ENCODE results near the gene GPHB5. TPM values are rescaled to one million over a fixed set of nuclear protein-coding genes. Genes with fewer than 3 reads are reported as not detected.

Gene GPHB5
- total RNA-seq, 1 donor = not detected

DNA sequence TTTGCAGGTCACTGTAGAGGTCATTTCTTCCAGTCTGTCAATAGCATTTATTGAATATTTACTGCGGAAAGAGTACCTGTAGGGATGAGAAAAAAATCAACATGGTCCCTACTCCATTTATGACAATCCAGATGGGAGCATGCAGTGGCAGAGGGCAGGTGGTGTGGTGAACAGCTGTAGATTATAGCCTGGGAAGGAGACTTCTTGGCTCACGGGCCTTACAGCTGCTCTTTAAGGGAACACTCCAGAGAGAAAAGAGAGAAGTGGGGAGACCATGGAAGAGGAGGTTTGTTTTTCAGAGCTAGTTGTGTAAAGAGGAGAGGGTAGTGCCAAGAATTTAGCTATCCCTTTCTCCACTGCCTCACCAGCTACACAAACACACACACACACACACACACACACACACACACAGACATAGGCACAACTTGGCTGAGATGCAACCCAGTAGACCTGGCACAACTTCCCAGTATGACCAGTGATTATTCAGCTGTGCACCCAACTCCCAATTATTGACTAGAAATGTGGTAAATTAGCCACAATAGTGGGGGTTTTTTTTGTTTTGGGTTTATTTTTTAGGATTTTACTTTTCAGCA is 41.0 kb downstream of the GPHB5 start:
- no peak for DNase-seq (ENCODE audit: insufficient read length, low spot score, missing footprints)
- H4K20me1 ChIP-seq (ENCODE audit: insufficient read depth, low read length) = no peaks in the 10 kb centered on the region
- no peaks in the 10 kb centered on the region for H3K79me2 ChIP-seq (ENCODE audit: insufficient read depth, low read length)
- no peaks in the 10 kb centered on the region for H3K27me3 ChIP-seq (ENCODE audit: insufficient read depth, low read length)
- H3K27ac ChIP-seq (ENCODE audit: low read depth, low read length) = no peak overlapping the region
- H3K4me1 ChIP-seq (ENCODE audit: insufficient read depth, low read length) = no peaks in the 10 kb centered on the region
- no peak overlapping the region for H2AFZ ChIP-seq (ENCODE audit: low read length)
- H3K4me3 ChIP-seq (ENCODE audit: insufficient read depth, low read length) = no peak overlapping the region
- no peaks in the 10 kb centered on the region for H3K36me3 ChIP-seq (ENCODE audit: insufficient read depth, low read length)
- no peak overlapping the region for H3K4me2 ChIP-seq (ENCODE audit: insufficient read depth, low read length)
- H3K9me3 ChIP-seq (ENCODE audit: low read depth, low read length) = no peaks in the 10 kb centered on the region
- TF ChIP-seq, protein P1, sequence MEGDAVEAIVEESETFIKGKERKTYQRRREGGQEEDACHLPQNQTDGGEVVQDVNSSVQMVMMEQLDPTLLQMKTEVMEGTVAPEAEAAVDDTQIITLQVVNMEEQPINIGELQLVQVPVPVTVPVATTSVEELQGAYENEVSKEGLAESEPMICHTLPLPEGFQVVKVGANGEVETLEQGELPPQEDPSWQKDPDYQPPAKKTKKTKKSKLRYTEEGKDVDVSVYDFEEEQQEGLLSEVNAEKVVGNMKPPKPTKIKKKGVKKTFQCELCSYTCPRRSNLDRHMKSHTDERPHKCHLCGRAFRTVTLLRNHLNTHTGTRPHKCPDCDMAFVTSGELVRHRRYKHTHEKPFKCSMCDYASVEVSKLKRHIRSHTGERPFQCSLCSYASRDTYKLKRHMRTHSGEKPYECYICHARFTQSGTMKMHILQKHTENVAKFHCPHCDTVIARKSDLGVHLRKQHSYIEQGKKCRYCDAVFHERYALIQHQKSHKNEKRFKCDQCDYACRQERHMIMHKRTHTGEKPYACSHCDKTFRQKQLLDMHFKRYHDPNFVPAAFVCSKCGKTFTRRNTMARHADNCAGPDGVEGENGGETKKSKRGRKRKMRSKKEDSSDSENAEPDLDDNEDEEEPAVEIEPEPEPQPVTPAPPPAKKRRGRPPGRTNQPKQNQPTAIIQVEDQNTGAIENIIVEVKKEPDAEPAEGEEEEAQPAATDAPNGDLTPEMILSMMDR (IDR thresholded peaks at IDR 0.05; ENCODE audit: extremely low read depth, low read depth, low read length) = no peak

DNA sequence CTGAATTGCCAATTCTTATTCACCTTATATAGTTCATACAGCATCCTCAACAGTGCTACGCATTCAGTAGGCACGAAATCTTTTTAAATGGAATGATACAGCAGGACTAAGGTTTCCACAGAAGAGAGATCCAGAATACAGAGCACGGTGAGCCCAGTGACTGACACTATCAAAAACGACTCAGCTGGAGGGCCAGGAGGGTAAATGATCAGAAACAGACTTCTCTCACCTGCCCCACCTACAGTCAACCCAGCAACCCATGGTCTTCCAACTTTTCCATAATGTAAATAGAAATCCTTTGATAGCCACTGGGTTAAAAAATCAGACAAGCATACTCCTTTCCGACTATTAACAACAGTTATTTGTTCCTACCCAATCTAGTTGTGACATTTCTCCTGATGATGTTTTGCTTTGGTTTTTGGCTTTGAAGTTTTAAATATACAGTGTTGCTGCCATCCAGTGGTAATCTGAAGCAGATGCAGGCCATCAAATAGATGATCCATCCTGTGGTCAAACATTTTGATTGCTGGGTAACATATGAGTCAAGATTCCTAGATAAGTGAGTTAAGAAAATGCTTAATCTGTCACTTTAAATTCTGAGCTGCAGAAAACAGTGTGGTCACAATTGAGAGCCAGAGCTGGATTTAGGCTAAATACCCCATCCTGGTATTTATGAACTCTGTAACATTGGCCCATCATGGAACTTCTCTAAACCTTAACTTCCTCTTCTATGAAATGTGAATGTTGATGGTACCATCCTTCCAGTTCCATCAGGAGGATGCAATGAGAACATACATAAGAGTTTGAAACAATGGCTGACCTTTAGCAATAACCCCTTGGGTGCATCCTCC is 42.0 kb downstream of the GPHB5 start:
- no peaks in the 10 kb centered on the region for H3K36me3 ChIP-seq (ENCODE audit: insufficient read depth, low read length)
- H3K4me2 ChIP-seq (ENCODE audit: insufficient read depth, low read length) = no peak overlapping the region
- H3K4me3 ChIP-seq (ENCODE audit: insufficient read depth, low read length) = no peak overlapping the region
- no peaks in the 10 kb centered on the region for H3K79me2 ChIP-seq (ENCODE audit: insufficient read depth, low read length)
- no peaks in the 10 kb centered on the region for H3K4me1 ChIP-seq (ENCODE audit: insufficient read depth, low read length)
- no peaks in the 10 kb centered on the region for H4K20me1 ChIP-seq (ENCODE audit: insufficient read depth, low read length)
- TF ChIP-seq, protein P1 (IDR thresholded peaks at IDR 0.05; ENCODE audit: extremely low read depth, low read depth, low read length) = peak; percentile 82
- H3K9me3 ChIP-seq (ENCODE audit: low read depth, low read length) = no peaks in the 10 kb centered on the region
- no peaks in the 10 kb centered on the region for H3K27me3 ChIP-seq (ENCODE audit: insufficient read depth, low read length)
- peak; percentile 75 for DNase-seq (ENCODE audit: insufficient read length, low spot score, missing footprints)
- H2AFZ ChIP-seq (ENCODE audit: low read length) = no peak overlapping the region
- no peak overlapping the region for H3K27ac ChIP-seq (ENCODE audit: low read depth, low read length)

DNA sequence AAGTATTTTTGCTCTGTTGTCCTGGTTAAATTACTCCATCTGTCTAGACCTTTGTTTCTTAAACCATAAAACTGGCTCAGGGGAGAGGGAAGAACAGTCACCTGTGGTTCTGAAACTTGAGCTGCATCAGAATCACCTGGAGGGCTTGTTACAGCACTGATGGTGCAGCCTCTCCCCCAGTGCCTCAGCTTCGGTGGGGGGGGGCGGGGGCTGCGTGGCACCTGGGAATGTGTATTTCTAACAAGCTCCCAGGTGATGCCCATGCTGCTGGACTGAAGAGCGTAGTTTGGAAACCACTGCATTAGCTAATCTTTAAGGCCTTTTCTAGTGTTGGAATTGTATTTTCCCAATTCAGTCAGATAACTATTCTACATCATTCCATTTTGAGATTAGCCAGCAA is 42.7 kb downstream of the GPHB5 start:
- Histone ChIP-seq H3K4me1 (ENCODE audit: insufficient read depth, low read length) (no peaks in the 10 kb centered on the region), H3K9me3 (ENCODE audit: low read depth, low read length) (no peaks in the 10 kb centered on the region), H4K20me1 (ENCODE audit: insufficient read depth, low read length) (no peaks in the 10 kb centered on the region), H2AFZ (ENCODE audit: low read length) (no peak overlapping the region), H3K79me2 (ENCODE audit: insufficient read depth, low read length) (no peaks in the 10 kb centered on the region), H3K4me3 (ENCODE audit: insufficient read depth, low read length) (no peak overlapping the region), H3K27ac (ENCODE audit: low read depth, low read length) (no peak overlapping the region), H3K27me3 (ENCODE audit: insufficient read depth, low read length) (no peaks in the 10 kb centered on the region), H3K4me2 (ENCODE audit: insufficient read depth, low read length) (no peak overlapping the region), H3K36me3 (ENCODE audit: insufficient read depth, low read length) (no peaks in the 10 kb centered on the region)
- no peak for DNase-seq (ENCODE audit: insufficient read length, low spot score, missing footprints)
- TF ChIP-seq, protein P1 (IDR thresholded peaks at IDR 0.05; ENCODE audit: extremely low read depth, low read depth, low read length) = no peak

DNA sequence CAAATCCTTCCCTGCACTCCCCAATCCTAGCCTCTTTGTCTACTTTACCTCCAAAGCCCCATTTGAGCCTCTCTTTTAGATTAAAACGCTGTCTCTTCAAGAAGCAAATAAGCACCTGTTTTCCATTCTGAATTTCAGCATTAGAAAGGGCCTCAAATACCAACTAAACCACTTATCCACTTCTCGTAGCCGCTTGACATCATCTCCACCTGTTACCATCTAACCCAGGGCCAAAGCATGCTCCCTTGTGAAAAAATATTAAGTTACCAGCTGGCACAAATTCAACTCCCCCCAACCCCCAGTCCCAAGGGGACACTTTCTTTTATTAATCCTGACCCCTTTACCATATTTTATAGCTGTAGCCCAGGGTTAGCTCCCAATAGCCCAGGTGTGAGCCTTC is 43.1 kb downstream of the GPHB5 start:
- TF ChIP-seq, protein P1 (IDR thresholded peaks at IDR 0.05; ENCODE audit: extremely low read depth, low read depth, low read length) = no peak
- Histone ChIP-seq H4K20me1 (ENCODE audit: insufficient read depth, low read length) (no peaks in the 10 kb centered on the region), H3K4me1 (ENCODE audit: insufficient read depth, low read length) (no peaks in the 10 kb centered on the region), H3K36me3 (ENCODE audit: insufficient read depth, low read length) (no peaks in the 10 kb centered on the region), H3K79me2 (ENCODE audit: insufficient read depth, low read length) (no peaks in the 10 kb centered on the region), H3K4me2 (ENCODE audit: insufficient read depth, low read length) (no peak overlapping the region), H3K27ac (ENCODE audit: low read depth, low read length) (no peak overlapping the region), H3K4me3 (ENCODE audit: insufficient read depth, low read length) (no peak overlapping the region), H3K9me3 (ENCODE audit: low read depth, low read length) (no peaks in the 10 kb centered on the region), H2AFZ (ENCODE audit: low read length) (no peak overlapping the region), H3K27me3 (ENCODE audit: insufficient read depth, low read length) (no peaks in the 10 kb centered on the region)
- no peak for DNase-seq (ENCODE audit: insufficient read length, low spot score, missing footprints)
